ENCODE measurements around the gene RCAN2. TPM values are rescaled to one million over a fixed set of nuclear protein-coding genes. Genes with fewer than 3 reads are reported as not detected.

RCAN2 gene
- total RNA-seq, 1 experiment from 2014 or later: 7.6 TPM

- H3K36me3 ChIP-seq: no peaks in the 10 kb centered on the region; the same call in 1 of the 2 replicates
- peaks cover 2% of the 10 kb centered on the region; the same call in 1 of the 2 replicates for H3K9me3 ChIP-seq
- DNase-seq: no peak
- H3K27me3 ChIP-seq: no peaks in the 10 kb centered on the region
- no peak overlapping the region for H3K4me3 ChIP-seq
These were observed 36.6 kb downstream of the RCAN2 start for GRCh38 chr6:46454691-46455090.

- peak; percentile 42 for DNase-seq
- Histone ChIP-seq H3K4me3 (peak overlapping the region; percentile 4; the same call in 1 of the 2 replicates), H3K27me3 (no peaks in the 10 kb centered on the region), H3K9me3 (peaks cover 2% of the 10 kb centered on the region; the same call in 1 of the 2 replicates), H3K36me3 (no peaks in the 10 kb centered on the region; the same call in 1 of the 2 replicates)
These were observed 37.4 kb downstream of the RCAN2 start for GRCh38 chr6:46453741-46454316.

- H3K36me3 ChIP-seq: no peaks in the 10 kb centered on the region; the same call in 1 of the 2 replicates
- H3K9me3 ChIP-seq: peaks cover 2% of the 10 kb centered on the region; the same call in 1 of the 2 replicates
- H3K27me3 ChIP-seq: no peaks in the 10 kb centered on the region
- H3K4me3 ChIP-seq: peak overlapping the region; percentile 4; the same call in 1 of the 2 replicates
- DNase-seq: peak; percentile 46
These were observed 38.0 kb downstream of the RCAN2 start for GRCh38 chr6:46453216-46453615.

- DNase-seq: no peak
- Histone ChIP-seq H3K9me3 (peaks cover 2% of the 10 kb centered on the region; the same call in 1 of the 2 replicates), H3K4me3 (no peak overlapping the region), H3K27me3 (no peaks in the 10 kb centered on the region), H3K36me3 (no peaks in the 10 kb centered on the region; the same call in 1 of the 2 replicates)
These were observed 38.8 kb downstream of the RCAN2 start for GRCh38 chr6:46452312-46452917.

- Histone ChIP-seq H3K27me3 (no peaks in the 10 kb centered on the region), H3K4me3 (no peak overlapping the region), H3K9me3 (peaks cover 3% of the 10 kb centered on the region), H3K36me3 (no peaks in the 10 kb centered on the region; the same call in 1 of the 2 replicates)
- no peak for DNase-seq
These were observed 39.9 kb downstream of the RCAN2 start for GRCh38 chr6:46451343-46451742.

GRCh38 chr6:46444772-46445454 is 46.3 kb downstream of the RCAN2 start:
- peaks cover 4% of the 10 kb centered on the region for H3K9me3 ChIP-seq
- no peaks in the 10 kb centered on the region for H3K27me3 ChIP-seq
- H3K36me3 ChIP-seq: no peaks in the 10 kb centered on the region
- DNase-seq: no peak
- H3K4me3 ChIP-seq: no peak overlapping the region

- Histone ChIP-seq H3K9me3 (peaks cover 4% of the 10 kb centered on the region; the same call in 1 of the 2 replicates), H3K4me3 (no peak overlapping the region), H3K27me3 (no peaks in the 10 kb centered on the region), H3K36me3 (no peaks in the 10 kb centered on the region)
- DNase-seq: no peak
These were observed 47.6 kb downstream of the RCAN2 start for GRCh38 chr6:46443623-46444022.

GRCh38 chr6:46440641-46441040 is 50.6 kb downstream of the RCAN2 start:
- no peak for DNase-seq
- no peaks in the 10 kb centered on the region for H3K27me3 ChIP-seq
- no peaks in the 10 kb centered on the region for H3K36me3 ChIP-seq
- H3K9me3 ChIP-seq: no peaks in the 10 kb centered on the region
- H3K4me3 ChIP-seq: no peak overlapping the region

- no peaks in the 10 kb centered on the region for H3K9me3 ChIP-seq
- no peaks in the 10 kb centered on the region for H3K27me3 ChIP-seq
- H3K36me3 ChIP-seq: no peaks in the 10 kb centered on the region
- H3K4me3 ChIP-seq: no peak overlapping the region
- peak; percentile 9 for DNase-seq
These were observed 51.1 kb downstream of the RCAN2 start for GRCh38 chr6:46440141-46440540.

- Histone ChIP-seq H3K36me3 (no peaks in the 10 kb centered on the region), H3K27me3 (no peaks in the 10 kb centered on the region), H3K9me3 (no peaks in the 10 kb centered on the region), H3K4me3 (no peak overlapping the region)
- no peak for DNase-seq
These were observed 53.0 kb downstream of the RCAN2 start for GRCh38 chr6:46438245-46438644.

- no peaks in the 10 kb centered on the region for H3K27me3 ChIP-seq
- no peaks in the 10 kb centered on the region for H3K9me3 ChIP-seq
- DNase-seq: no peak
- no peak overlapping the region for H3K4me3 ChIP-seq
- no peaks in the 10 kb centered on the region for H3K36me3 ChIP-seq
These were observed 53.5 kb downstream of the RCAN2 start for GRCh38 chr6:46437671-46438221.

- Histone ChIP-seq H3K4me3 (no peak overlapping the region), H3K36me3 (no peaks in the 10 kb centered on the region), H3K9me3 (no peaks in the 10 kb centered on the region), H3K27me3 (no peaks in the 10 kb centered on the region)
- DNase-seq: no peak
These were observed 68.6 kb downstream of the RCAN2 start for GRCh38 chr6:46422619-46423018.

GRCh38 chr6:46421939-46422338 is 69.3 kb downstream of the RCAN2 start:
- Histone ChIP-seq H3K36me3 (no peaks in the 10 kb centered on the region), H3K27me3 (no peaks in the 10 kb centered on the region), H3K4me3 (no peak overlapping the region), H3K9me3 (no peaks in the 10 kb centered on the region)
- no peak for DNase-seq

- Histone ChIP-seq H3K27me3 (no peaks in the 10 kb centered on the region), H3K36me3 (no peaks in the 10 kb centered on the region)
- peak; percentile 5 for DNase-seq
These were observed 70.2 kb downstream of the RCAN2 start for GRCh38 chr6:46420921-46421638.

GRCh38 chr6:46419576-46420002 is 71.7 kb downstream of the RCAN2 start:
- H3K27me3 ChIP-seq: no peaks in the 10 kb centered on the region
- no peaks in the 10 kb centered on the region for H3K9me3 ChIP-seq
- no peaks in the 10 kb centered on the region for H3K36me3 ChIP-seq
- peak; percentile 11 for DNase-seq
- no peak overlapping the region for H3K4me3 ChIP-seq

More at GRCh38 chr6:46420921-46421638, 70.2 kb downstream of the RCAN2 start:
- Histone ChIP-seq H3K9me3 (no peaks in the 10 kb centered on the region), H3K4me3 (no peak overlapping the region)

GRCh38 chr6:46414398-46414797 is 76.9 kb downstream of the RCAN2 start:
- H3K4me3 ChIP-seq: no peak overlapping the region
- H3K9me3 ChIP-seq: no peaks in the 10 kb centered on the region
- H3K36me3 ChIP-seq: no peaks in the 10 kb centered on the region
- DNase-seq: no peak
- no peaks in the 10 kb centered on the region for H3K27me3 ChIP-seq

- H3K9me3 ChIP-seq: no peaks in the 10 kb centered on the region
- no peak overlapping the region for H3K4me3 ChIP-seq
- H3K36me3 ChIP-seq: no peaks in the 10 kb centered on the region
- no peaks in the 10 kb centered on the region for H3K27me3 ChIP-seq
- DNase-seq: no peak
These were observed 78.6 kb downstream of the RCAN2 start for GRCh38 chr6:46412662-46413061.
